Panc1 (cell line): ENCODE measurements around the gene ZNF804A.

Experiments
- CTCF ChIP-seq: fragments of 450-650 bp; IDR thresholded peaks from 2 replicates; pipeline ENCODE4 v1.5.1; 2017; ENCODE audit warnings: mild to moderate bottlenecking
- POLR2AphosphoS5 ChIP-seq: IDR thresholded peaks from 2 replicates; pipeline ENCODE4 v1.6.1; 2012; ENCODE audit warnings: mild to moderate bottlenecking, low read depth, low read length, moderate library complexity
- REST ChIP-seq, 2 experiments: IDR thresholded peaks; 2 replicates each; pipeline ENCODE4 v1.6.1; 2011 to 2012; ENCODE audit warnings: low read depth in 2 of 2, control low read depth in 1 of 2, low read length in 1 of 2, mild to moderate bottlenecking in 1 of 2, moderate library complexity in 1 of 2; ENCODE audit not compliant: insufficient read depth in 1 of 2
- SIN3A ChIP-seq: IDR thresholded peaks from 2 replicates; pipeline ENCODE4 v1.6.1; 2012; ENCODE audit warnings: low read depth, mild to moderate bottlenecking, low read length, moderate library complexity, borderline replicate concordance; ENCODE audit not compliant: insufficient read depth
- TCF7L2 ChIP-seq: IDR thresholded peaks from 2 replicates; pipeline ENCODE4 v1.6.1; 2011; ENCODE audit warnings: mild to moderate bottlenecking, low read depth, low read length, inconsistent platforms

GRCh38 chr2:184860744-184861143 lies 262.4 kb downstream of the ZNF804A start:
- TF ChIP-seq POLR2AphosphoS5 (no peak), REST (IDR thresholded peaks at IDR 0.05; ENCODE audit: insufficient read depth in 1 of 2, low read depth in 2 of 2, low read length in 1 of 2) (no peak), CTCF (no peak), TCF7L2 (no peak), SIN3A (no peak)
